CD4-positive, alpha-beta T cell (primary cell): ENCODE results near the gene ZSCAN2. TPM values are rescaled to one million over a fixed set of nuclear protein-coding genes. Genes with fewer than 3 reads are reported as not detected.

Experiments used
- ATAC-seq: fragments of 200-7000 bp; cut with Tn5 transposase; one replicate; pipeline ENCODE4 v1.10.0; 2022; ENCODE audit warnings: mild to moderate bottlenecking; ENCODE audit not compliant: poor library complexity
- CTCF ChIA-PET: fragments of 350-600 bp; sonication (Branson Sonifier 250); formaldehyde crosslinking; loops from one replicate; lab custom pipeline; 2021; ENCODE audit warnings: antibody characterized with exemption, inconsistent platforms; lab: Charles Lee
- POLR2A ChIA-PET: fragments of 350-600 bp; sonication (Branson Sonifier 250); formaldehyde crosslinking; loops from one replicate; lab custom pipeline; 2021; ENCODE audit warnings: antibody characterized with exemption, inconsistent platforms; lab: Charles Lee
- DNase-seq, 14 experiments: peaks; one replicate each; pipeline ENCODE4 v3.0.0-alpha.2; 2013 to 2020; ENCODE audit warnings: mixed read lengths in 2 of 14
- H3K27ac ChIP-seq, 2 donors: one replicate each; pipeline versions ENCODE4 v1.5.1 to v1.7.0; 2013; ENCODE audit warnings: low read length in 2 of 2, low read depth in 1 of 2, mild to moderate bottlenecking in 1 of 2
- H3K27me3 ChIP-seq, 2 experiments: 1 replicate in 1 of 2; 2 replicates in 1 of 2; pipeline versions ENCODE4 v1.6.1 to v1.7.0; 2013; ENCODE audit warnings: low read length in 2 of 2, control low read depth in 1 of 2, mild to moderate bottlenecking in 1 of 2, moderate library complexity in 1 of 2; ENCODE audit not compliant: insufficient read depth in 2 of 2, control insufficient read depth in 1 of 2
- H3K36me3 ChIP-seq: one replicate; pipeline ENCODE4 v1.6.1; 2013; ENCODE audit warnings: low read length, control low read depth; ENCODE audit not compliant: insufficient read depth
- H3K4me1 ChIP-seq: one replicate; pipeline ENCODE4 v1.6.1; 2013; ENCODE audit warnings: low read length, control low read depth; ENCODE audit not compliant: insufficient read depth
- H3K4me3 ChIP-seq: one replicate; pipeline ENCODE4 v1.5.1; 2013; ENCODE audit warnings: mild to moderate bottlenecking, low read length, moderate library complexity
- H3K9me3 ChIP-seq, 2 experiments: 1 replicate in 1 of 2; 2 replicates in 1 of 2; pipeline versions ENCODE4 v1.6.1 to v1.7.0; 2013; ENCODE audit warnings: low read length in 2 of 2, mild to moderate bottlenecking in 2 of 2, control low read depth in 1 of 2, moderate library complexity in 1 of 2; ENCODE audit not compliant: control insufficient read depth in 1 of 2, insufficient read depth in 1 of 2
- H3K27ac Mint-ChIP-seq: one replicate; pipeline ENCODE4 v1.8.0; 2020; ENCODE audit warnings: mixed read lengths
- H3K27me3 Mint-ChIP-seq: one replicate; pipeline ENCODE4 v1.8.0; 2021; ENCODE audit warnings: mixed read lengths
- H3K36me3 Mint-ChIP-seq: one replicate; pipeline ENCODE4 v1.8.0; 2021; ENCODE audit warnings: low read depth, mixed read lengths
- H3K4me1 Mint-ChIP-seq: one replicate; pipeline ENCODE4 v1.8.0; 2021; ENCODE audit warnings: low read depth, mixed read lengths
- H3K4me3 Mint-ChIP-seq: one replicate; pipeline ENCODE4 v1.8.0; 2020; ENCODE audit warnings: mild to moderate bottlenecking, mixed read lengths
- H3K9me3 Mint-ChIP-seq: one replicate; pipeline ENCODE4 v1.8.0; 2020; ENCODE audit warnings: mixed read lengths
- intact Hi-C, 2 experiments: fragments of 100-400 bp; cut with DNase I in 1 of 2; cut with micrococcal nuclease in 1 of 2; formaldehyde crosslinking; loops; one replicate each; pipeline versions ENCODE4 v1.15.1 to v1.9.0; 2023 to 2025; cut with DNase I, micrococcal nuclease
- total RNA-seq, 174 experiments: library from RNA in 2 of 174; stranded (reverse) in 2 of 174; gene quantifications; one replicate each; pipeline ENCODE4 v1.2.3 and lab custom pipeline; 2021 to 2026
- TF ChIP-seq, protein P1 (sequence below): fragments of 200-600 bp; IDR thresholded peaks from one replicate; pipeline ENCODE4 v1.8.0; 2022; ENCODE audit warnings: antibody characterized with exemption, mild to moderate bottlenecking

Gene ZSCAN2
- total RNA-seq, 2 experiments from 2014 or later = 3.8 to 5.0 TPM

GRCh38 chr15:84653584-84653909 lies 52.7 kb downstream of the ZSCAN2 start:
- Histone ChIP-seq H3K4me1 (peaks cover 50% of the 10 kb centered on the region), H3K27ac (peak overlapping the region; percentile 82 to 84), H3K4me3 (peak overlapping the region; percentile 86), H3K27me3 (no peaks in the 10 kb centered on the region), H3K36me3 (peaks cover 29% of the 10 kb centered on the region), H3K9me3 (no peaks in the 10 kb centered on the region)
- peaks cover 51% of the 10 kb centered on the region for H3K4me1 Mint-ChIP-seq
- H3K27ac Mint-ChIP-seq = peak overlapping the region; percentile 93
- peaks cover 27% of the 10 kb centered on the region for H3K36me3 Mint-ChIP-seq
- no peaks in the 10 kb centered on the region for H3K27me3 Mint-ChIP-seq
- H3K4me3 Mint-ChIP-seq = peak overlapping the region; percentile 99
- no peak for ATAC-seq
- CTCF ChIA-PET = interaction anchor here (0.9 to 2.1 kb wide), 7 partner anchors 16 to 275 kb away, joined by 3 to 8 read pairs (median 4); partner anchors contain the start of gene ZSCAN2
- H3K9me3 Mint-ChIP-seq = no peaks in the 10 kb centered on the region
- POLR2A ChIA-PET = interaction anchor here (0.6 to 6.9 kb wide), 27 partner anchors 9 to 335 kb away, joined by 3 to 79 read pairs (median 5); partner anchors contain the start of genes PDE8A, SEC11A, ZNF592 and ZSCAN2
- intact Hi-C loops = loop anchor here in 1 of 2 experiments (1.0 to 10.0 kb wide), 4 partner anchors 21 to 1141 kb away; partner anchors contain the start of gene KLHL25
- TF ChIP-seq, protein P1, sequence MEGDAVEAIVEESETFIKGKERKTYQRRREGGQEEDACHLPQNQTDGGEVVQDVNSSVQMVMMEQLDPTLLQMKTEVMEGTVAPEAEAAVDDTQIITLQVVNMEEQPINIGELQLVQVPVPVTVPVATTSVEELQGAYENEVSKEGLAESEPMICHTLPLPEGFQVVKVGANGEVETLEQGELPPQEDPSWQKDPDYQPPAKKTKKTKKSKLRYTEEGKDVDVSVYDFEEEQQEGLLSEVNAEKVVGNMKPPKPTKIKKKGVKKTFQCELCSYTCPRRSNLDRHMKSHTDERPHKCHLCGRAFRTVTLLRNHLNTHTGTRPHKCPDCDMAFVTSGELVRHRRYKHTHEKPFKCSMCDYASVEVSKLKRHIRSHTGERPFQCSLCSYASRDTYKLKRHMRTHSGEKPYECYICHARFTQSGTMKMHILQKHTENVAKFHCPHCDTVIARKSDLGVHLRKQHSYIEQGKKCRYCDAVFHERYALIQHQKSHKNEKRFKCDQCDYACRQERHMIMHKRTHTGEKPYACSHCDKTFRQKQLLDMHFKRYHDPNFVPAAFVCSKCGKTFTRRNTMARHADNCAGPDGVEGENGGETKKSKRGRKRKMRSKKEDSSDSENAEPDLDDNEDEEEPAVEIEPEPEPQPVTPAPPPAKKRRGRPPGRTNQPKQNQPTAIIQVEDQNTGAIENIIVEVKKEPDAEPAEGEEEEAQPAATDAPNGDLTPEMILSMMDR = no peak
- no peak for DNase-seq

DNA sequence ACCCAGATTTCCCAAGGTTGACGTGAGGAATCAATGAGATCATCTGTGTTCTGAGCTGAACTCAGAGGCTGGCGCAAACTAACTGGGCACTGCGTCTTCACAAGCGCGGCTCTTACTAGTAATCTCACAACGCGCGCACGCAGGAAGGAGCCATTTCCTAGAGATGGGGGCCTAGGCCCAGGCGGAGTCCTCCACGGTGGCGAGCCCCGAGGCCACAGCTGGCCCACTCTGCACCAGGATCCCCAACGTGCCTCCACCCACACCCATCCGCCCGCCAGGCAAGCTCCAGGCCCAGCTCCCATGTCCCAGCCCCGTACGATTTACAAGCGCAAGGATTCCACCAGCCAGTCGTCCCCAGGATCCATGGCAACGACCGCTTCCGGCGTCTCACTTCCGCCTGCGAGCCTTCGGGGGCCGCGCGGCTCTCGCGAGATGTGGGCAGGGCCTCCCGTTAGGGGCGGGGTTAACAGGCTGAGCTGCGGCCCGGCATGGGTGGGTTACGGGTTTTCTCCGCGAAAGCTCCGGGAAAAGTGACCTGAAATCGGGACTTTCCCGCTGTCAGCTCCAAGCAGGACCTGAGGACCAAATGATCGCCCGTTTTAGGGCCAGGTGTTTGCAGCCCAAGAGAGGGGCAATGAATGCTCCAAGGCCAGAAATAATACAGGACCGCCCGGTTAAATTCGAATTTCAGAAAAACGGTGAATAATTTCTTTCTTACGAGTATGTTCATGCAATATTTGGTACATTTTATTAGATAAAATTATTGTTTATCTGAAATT lies 53.3 kb downstream of the ZSCAN2 start, which contains the start of gene WDR73:
Gene WDR73, minus strand, starts transcription at position 374 of the 779 bp plus-strand sequence. Its CDS starts 9 bp downstream, at position 365.
- Histone ChIP-seq H3K27ac (peak within 1 kb of the TSS; percentile 82 to 84), H3K4me1 (peaks cover 56% of the 10 kb centered on the region), H3K9me3 (no peaks in the 10 kb centered on the region), H3K27me3 (no peaks in the 10 kb centered on the region), H3K4me3 (peak within 1 kb of the TSS; percentile 86), H3K36me3 (peaks cover 24% of the 10 kb centered on the region)
- Mint-ChIP-seq H3K9me3 (no peaks in the 10 kb centered on the region), H3K36me3 (peaks cover 22% of the 10 kb centered on the region), H3K4me3 (peak within 1 kb of the TSS; percentile 99), H3K27me3 (no peaks in the 10 kb centered on the region), H3K27ac (peak within 1 kb of the TSS; percentile 93), H3K4me1 (peaks cover 53% of the 10 kb centered on the region)
- TF ChIP-seq, protein P1 = no peak
- intact Hi-C loops = loop anchor here (1.0 to 10.0 kb wide), 13 partner anchors 21 to 1141 kb away; partner anchors contain the start of genes KLHL25 (in 1 of the 2), SEC11A (in 1 of the 2) and ZNF592 (in 1 of the 2)
- ATAC-seq = peak; percentile 74
- ChIA-PET CTCF (interaction anchor here (0.9 to 2.1 kb wide), 8 partner anchors 20 to 274 kb away, joined by 3 to 8 read pairs (median 4); partner anchors contain the start of gene ZSCAN2), POLR2A (interaction anchor here (0.6 to 6.9 kb wide), 32 partner anchors 9 to 726 kb away, joined by 3 to 79 read pairs (median 4); partner anchors contain the start of genes AKAP13, PDE8A, SEC11A and ZNF592)
- DNase-seq = peak; percentile 95 to 98 (median 97)

GRCh38 chr15:84654689-84655453 lies 54.1 kb downstream of the ZSCAN2 start:
- POLR2A ChIA-PET = interaction anchor here (0.6 to 6.9 kb wide), 30 partner anchors 10 to 725 kb away, joined by 3 to 79 read pairs (median 5); partner anchors contain the start of genes AKAP13, PDE8A, SEC11A and ZNF592
- Mint-ChIP-seq H3K4me3 (peak overlapping the region; percentile 99), H3K27me3 (no peaks in the 10 kb centered on the region), H3K4me1 (peaks cover 53% of the 10 kb centered on the region), H3K27ac (peak overlapping the region; percentile 93), H3K36me3 (peaks cover 19% of the 10 kb centered on the region), H3K9me3 (no peaks in the 10 kb centered on the region)
- TF ChIP-seq, protein P1 = peak; percentile 77
- Histone ChIP-seq H3K27ac (peak overlapping the region; percentile 82 to 84), H3K4me3 (peak overlapping the region; percentile 86), H3K4me1 (peaks cover 55% of the 10 kb centered on the region), H3K27me3 (no peaks in the 10 kb centered on the region), H3K9me3 (no peaks in the 10 kb centered on the region), H3K36me3 (peaks cover 16% of the 10 kb centered on the region)
- intact Hi-C loops = loop anchor here (1.0 to 10.0 kb wide), 14 partner anchors 24 to 1140 kb away; partner anchors contain the start of genes KLHL25 (in 1 of the 2), SEC11A (in 1 of the 2) and ZNF592 (in 1 of the 2)
- peak; percentile 45 for ATAC-seq
- DNase-seq = peak; percentile 65 to 88 (median 77)
- CTCF ChIA-PET = interaction anchor here (0.9 to 2.1 kb wide), 7 partner anchors 23 to 273 kb away, joined by 3 to 8 read pairs (median 4); no protein-coding TSS in a partner anchor
